Ishikawa (cell line): Measurements from ENCODE around the gene STPG2.

Experiments used
- CEBPB ChIP-seq: IDR thresholded peaks from 2 replicates; pipeline ENCODE4 v1.6.1; 2012
- EGR1 ChIP-seq: IDR thresholded peaks from 2 replicates; pipeline ENCODE4 v1.6.1; 2012
- EP300 ChIP-seq: IDR thresholded peaks from 2 replicates; pipeline ENCODE4 v1.6.1; 2012; ENCODE audit warnings: borderline replicate concordance
- FOXM1 ChIP-seq: IDR thresholded peaks from 2 replicates; pipeline ENCODE4 v1.6.1; 2012; ENCODE audit warnings: low read depth, borderline replicate concordance
- NFIC ChIP-seq: IDR thresholded peaks from 2 replicates; pipeline ENCODE4 v1.6.1; 2012
- RAD21 ChIP-seq: IDR thresholded peaks from 2 replicates; pipeline ENCODE4 v1.6.1; 2012; ENCODE audit warnings: low read depth
- REST ChIP-seq: IDR thresholded peaks from 2 replicates; pipeline ENCODE4 v1.6.1; 2012; ENCODE audit warnings: low read depth, mild to moderate bottlenecking
- TAF1 ChIP-seq: IDR thresholded peaks from 2 replicates; pipeline ENCODE4 v1.6.1; 2012; ENCODE audit warnings: low read depth, mild to moderate bottlenecking
- TEAD4 ChIP-seq: IDR thresholded peaks from 2 replicates; pipeline ENCODE4 v1.6.1; 2012
- YY1 ChIP-seq: IDR thresholded peaks from 2 replicates; pipeline ENCODE4 v1.6.1; 2012; ENCODE audit warnings: low read depth
- TF ChIP-seq, protein P1 (sequence below): IDR thresholded peaks from 2 replicates; pipeline ENCODE4 v1.6.1; 2012
- TF ChIP-seq, protein P2 (sequence below): IDR thresholded peaks from 2 replicates; pipeline ENCODE4 v1.6.1; 2012

DNA sequence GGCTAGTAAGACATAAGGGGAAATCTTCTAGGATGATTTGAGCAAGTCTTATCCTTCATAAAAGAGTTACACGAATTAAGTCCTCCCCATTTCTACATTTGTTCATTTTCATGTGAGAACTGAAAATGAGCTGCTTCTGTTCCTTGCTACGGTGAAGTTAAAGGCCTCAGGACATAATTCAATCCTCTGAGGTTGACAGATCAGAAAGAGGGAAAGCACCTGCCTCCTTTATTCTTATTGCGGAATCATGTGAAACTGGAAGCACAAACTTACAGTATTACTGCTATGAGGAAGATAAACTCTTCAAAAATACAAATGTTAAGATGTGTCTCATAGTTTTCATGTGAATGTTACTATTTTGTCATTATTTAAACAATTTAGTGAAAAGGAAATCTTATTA lies 395.3 kb downstream of the STPG2 start:
- TF ChIP-seq CEBPB (no peak), TEAD4 (no peak), FOXM1 (no peak), REST (no peak), EGR1 (no peak), TAF1 (no peak), RAD21 (no peak), YY1 (no peak), EP300 (no peak), NFIC (no peak)
- TF ChIP-seq, protein P1, sequence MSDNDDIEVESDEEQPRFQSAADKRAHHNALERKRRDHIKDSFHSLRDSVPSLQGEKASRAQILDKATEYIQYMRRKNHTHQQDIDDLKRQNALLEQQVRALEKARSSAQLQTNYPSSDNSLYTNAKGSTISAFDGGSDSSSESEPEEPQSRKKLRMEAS: no peak
- TF ChIP-seq, protein P2, sequence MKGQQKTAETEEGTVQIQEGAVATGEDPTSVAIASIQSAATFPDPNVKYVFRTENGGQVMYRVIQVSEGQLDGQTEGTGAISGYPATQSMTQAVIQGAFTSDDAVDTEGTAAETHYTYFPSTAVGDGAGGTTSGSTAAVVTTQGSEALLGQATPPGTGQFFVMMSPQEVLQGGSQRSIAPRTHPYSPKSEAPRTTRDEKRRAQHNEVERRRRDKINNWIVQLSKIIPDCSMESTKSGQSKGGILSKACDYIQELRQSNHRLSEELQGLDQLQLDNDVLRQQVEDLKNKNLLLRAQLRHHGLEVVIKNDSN: no peak
